HG02588 (cell line): ENCODE measurements around the gene MXD3.
"Not testable (repeated sequence)": the region's sequence is repeated elsewhere in the genome, so short reads cannot be mapped to it uniquely, and the experiment has no call there.

ENCODE experiments used
- ATAC-seq: cut with Tn5 transposase; IDR thresholded peaks from one replicate; pipeline ENCODE4 v1.9.1; 2021; ENCODE audit warnings: mild to moderate bottlenecking, moderate library complexity; ENCODE audit not compliant: unreplicated experiment

MXD3 gene

DNA sequence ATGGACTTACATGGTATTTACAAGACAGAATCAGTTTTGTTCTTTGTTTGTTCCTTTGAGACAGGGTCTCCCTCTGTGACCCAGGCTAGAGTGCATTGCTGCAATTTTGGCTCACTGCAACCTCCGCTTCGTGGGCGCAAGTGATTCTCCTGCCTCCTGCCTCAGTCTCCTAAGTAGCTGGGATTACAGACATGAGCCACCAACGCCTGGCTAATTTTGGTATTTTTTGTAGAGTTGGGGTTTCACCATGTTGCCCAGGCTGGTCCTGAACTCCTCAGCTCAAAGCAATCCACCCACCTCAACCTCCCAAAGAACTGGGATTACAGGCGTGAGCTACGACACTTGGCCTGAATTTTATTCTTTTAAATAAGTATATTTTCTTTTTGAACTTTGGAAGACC lies 35.8 kb downstream of the MXD3 start:
- no peak for ATAC-seq

DNA sequence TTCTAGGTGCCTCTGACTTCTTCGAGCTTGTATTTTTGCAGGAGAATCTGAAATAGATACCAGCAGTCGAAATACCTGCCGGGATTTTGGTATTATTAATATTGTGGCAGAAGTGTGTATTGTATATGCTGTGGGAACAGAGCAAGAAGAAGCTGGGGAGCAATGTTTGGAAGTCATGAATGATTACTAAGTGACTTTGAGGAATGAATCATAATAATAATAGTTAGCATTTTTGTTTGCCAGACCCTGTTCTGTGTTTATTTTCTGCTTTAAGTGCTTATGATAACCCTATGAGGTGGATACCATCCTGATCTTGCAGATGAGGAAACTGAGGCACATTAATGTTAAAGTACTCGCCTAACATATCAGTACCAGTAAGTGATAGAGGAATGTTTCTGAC lies 40.6 kb downstream of the MXD3 start:
- no peak for ATAC-seq

DNA sequence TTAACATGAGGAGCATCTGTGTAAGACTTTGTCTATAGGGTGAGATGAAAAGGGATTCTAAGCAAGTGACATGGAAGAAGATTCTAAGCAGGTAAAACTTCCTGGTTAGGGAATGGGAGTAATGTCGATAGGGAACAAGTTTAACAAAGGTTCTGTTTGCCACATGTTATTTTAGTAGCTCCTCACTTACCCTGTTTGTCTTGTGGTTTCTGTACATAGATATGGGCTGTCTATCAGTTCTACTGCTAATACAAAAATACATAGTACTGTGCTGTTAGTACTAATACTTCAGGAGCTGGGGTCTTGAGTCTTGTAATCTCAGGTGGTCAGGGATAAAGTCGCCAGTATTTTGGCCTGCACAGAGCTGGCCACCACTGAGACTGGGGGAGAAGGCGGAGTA lies 41.0 kb downstream of the MXD3 start:
- ATAC-seq: no peak

DNA sequence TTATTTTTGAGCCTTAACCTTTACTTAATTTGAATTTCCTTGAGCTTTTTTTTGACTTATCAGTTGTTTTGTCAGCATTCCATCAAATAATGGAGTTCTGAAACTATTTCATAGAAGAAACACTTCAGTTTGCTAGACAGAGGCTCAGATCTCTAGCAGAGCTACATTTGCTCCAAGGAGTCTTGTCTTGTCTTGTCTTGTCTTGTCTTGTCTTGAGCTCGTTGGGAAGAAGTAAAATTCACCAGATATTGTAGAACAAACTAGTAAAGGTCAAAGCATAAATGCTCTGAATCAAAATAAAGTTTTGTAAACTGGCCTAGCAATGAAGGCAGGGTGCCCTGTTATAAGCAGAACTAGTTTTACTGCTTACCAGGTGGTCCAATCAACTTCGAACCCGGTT lies 41.7 kb downstream of the MXD3 start:
- no peak for ATAC-seq

DNA sequence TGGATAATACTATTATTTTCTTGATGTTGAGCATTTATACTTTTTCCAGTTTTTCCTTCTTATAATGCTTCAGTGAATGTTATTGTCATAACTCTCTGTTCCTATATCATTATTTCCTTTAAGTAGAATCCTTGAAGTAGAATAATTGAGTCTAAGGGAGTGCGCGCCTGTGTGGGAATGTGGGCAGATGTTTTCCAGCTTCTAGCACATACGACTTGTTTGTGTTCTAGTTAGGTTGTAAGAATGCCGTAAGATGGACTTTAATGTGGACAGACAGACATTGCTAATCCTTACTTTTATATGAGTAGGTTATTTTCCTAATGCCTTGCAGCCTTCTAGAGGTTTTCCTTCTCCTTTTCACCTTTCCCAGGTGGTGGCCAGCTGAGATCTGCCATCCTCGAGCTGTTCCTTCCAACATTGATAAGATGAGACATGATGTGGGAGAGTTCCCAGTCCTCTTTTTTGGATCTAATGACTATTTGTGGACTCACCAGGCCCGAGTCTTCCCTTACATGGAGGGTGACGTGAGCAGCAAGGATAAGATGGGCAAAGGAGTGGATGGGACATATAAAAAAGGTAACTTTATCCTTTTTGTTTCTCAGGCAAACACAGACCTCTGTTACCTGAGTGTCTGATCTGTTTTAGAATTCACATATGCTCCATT lies 42.3 kb downstream of the MXD3 start:
- ATAC-seq: no peak

DNA sequence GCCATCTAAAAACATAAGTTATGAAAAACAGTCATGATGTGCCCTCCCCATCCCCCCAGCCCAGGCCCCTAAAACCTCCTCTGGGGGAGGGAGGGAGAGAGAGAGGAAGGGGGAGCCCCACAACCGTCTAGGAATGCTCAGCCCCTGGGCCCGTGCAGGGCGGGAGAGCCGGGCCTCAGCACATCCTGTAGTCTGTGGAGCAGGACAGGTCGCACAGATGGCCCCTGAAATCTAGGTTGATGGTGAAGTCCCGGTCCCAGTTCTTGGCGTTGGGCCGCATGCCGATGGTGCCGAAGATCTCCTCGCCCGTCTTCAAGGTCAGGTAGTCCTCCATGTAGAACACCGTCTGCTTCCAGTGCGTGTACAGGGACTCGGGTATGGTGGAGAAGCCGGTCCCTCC lies 46.3 kb downstream of the MXD3 start:
- no peak for ATAC-seq

DNA sequence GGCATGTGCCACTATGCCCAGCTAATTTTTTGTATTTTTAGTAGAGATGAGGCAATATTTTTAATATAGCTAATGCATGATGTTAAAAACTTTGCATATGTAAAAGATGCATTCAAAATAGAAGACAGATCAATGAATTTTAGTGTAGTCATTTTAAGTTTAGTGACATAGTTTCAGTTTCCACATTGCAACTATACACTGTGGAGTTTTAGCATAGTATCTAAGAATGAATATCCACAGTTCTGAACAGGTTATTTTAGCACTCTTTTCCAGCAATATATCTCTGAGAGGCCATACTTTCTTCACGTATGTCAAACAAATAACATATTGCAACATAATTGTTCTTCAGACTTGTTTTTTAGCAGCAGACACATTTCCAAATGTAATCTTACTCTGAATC lies 47.5 kb downstream of the MXD3 start:
- ATAC-seq: no peak

DNA sequence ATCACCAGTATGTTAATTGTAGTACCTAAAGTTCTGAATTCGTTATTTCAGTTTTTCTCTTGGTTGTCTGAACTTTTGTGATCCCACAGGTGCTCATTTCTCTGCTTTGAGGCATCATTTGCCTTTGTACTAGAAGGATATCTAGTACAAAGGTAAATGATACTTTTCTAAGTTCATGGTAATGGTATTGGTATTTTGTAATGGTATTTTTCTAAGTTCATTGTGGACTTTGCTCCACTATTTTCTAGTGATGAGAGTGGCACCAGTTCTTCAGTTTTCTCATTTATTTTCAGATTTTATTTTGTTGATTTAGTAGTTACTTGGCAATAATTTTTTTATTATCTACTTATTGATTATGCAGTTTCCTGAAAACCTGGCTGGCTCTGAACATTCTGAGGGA lies 50.2 kb downstream of the MXD3 start:
- ATAC-seq: no peak

DNA sequence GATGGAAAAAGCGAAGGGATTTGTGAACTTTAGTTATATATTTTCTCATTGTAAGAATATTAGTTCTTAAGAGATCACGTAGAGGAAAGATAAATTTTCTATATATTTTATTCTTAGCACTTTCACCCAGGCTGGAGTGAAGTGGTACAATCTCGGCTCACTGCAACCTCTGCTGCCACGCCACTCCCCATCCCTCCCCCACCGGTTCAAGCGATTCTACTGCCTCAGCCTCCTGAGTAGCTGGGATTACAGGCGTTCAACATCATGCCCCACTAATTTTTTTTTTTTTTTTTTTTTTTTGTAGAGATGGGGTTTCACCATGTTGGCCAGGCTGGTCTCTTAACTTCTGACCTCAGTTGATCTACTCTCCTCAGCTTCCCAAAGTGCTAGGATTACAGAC lies 50.7 kb downstream of the MXD3 start:
- no peak for ATAC-seq

DNA sequence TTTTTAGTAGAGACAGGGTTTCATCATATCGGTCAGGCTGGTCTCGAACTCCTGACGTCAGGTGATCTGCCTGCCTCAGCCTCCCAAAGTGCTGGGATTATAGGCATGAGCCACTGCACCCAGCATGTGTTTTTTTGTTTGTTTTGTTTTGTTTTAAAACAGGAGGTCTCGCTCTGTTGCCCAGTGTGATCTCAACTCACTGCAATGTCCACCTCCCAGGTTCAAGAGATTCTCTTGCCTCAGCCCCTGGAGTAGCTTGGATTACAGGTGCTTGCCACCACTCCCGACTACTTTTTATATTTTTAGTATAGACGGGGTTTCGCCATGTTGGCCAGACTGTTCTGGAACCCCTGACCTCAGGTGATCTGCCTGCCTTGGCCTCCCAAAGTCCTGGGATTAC lies 53.0 kb downstream of the MXD3 start:
- not testable (repeated sequence) for ATAC-seq
